OCI-LY1 (cell line): ENCODE data around the gene MRPL42.

ENCODE experiments used
- EZH2 ChIP-seq: fragments of 200-600 bp; sonication (generic), shearing (Covaris generic); IDR thresholded peaks from 2 replicates; pipeline ENCODE4 v1.8.0; 2017; ENCODE audit warnings: borderline replicate concordance, mixed run types, mild to moderate bottlenecking, antibody characterized with exemption, low read length, moderate library complexity, mixed read lengths
- TF ChIP-seq, protein P1 (sequence below): fragments of 200-600 bp; sonication (generic), shearing (Covaris generic); IDR thresholded peaks from 2 replicates; pipeline ENCODE4 v1.5.1; 2017; ENCODE audit warnings: mild to moderate bottlenecking, antibody characterized with exemption, low read length, moderate library complexity, mixed read lengths

DNA sequence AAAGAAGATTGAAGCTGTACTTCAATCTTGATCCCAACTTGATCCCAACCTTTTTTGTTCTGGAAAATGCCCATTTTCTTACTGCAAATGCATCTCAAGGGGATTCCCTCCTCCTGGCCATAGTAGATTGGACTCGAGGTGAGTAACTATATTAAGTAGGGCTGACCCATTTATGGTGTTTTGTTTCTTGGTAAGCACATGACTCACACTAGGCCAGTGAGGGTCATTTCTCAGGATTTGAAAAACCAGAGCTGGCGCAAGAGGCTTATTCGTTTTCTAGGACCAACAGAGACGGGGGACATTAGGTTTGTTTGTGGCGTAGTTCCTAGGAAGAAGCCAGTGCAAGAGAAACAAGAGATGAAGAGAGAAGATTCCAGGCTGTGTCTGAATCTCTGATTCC lies 51.4 kb downstream of the MRPL42 start:
- TF ChIP-seq, protein P1, sequence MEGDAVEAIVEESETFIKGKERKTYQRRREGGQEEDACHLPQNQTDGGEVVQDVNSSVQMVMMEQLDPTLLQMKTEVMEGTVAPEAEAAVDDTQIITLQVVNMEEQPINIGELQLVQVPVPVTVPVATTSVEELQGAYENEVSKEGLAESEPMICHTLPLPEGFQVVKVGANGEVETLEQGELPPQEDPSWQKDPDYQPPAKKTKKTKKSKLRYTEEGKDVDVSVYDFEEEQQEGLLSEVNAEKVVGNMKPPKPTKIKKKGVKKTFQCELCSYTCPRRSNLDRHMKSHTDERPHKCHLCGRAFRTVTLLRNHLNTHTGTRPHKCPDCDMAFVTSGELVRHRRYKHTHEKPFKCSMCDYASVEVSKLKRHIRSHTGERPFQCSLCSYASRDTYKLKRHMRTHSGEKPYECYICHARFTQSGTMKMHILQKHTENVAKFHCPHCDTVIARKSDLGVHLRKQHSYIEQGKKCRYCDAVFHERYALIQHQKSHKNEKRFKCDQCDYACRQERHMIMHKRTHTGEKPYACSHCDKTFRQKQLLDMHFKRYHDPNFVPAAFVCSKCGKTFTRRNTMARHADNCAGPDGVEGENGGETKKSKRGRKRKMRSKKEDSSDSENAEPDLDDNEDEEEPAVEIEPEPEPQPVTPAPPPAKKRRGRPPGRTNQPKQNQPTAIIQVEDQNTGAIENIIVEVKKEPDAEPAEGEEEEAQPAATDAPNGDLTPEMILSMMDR, result no peak
- no peak for TF ChIP-seq EZH2
